Measurements from ENCODE around the gene GRIN2A. TPM values are rescaled to one million over a fixed set of nuclear protein-coding genes. Genes with fewer than 3 reads are reported as not detected.

The GRIN2A gene
- total and polyA plus RNA-seq, 2 of the 8 experiments (the other 6 are each of a cell fraction or from before 2014, with no cell fraction given), result 0.18 to 1.8 TPM

- 88% methylated on average over 17 of the region's 26 CpGs; no CpG with 5 or more reads in 1 of the 2 experiments for WGBS, 2 experiments (ENCODE audit: extremely low coverage in 1 of 2, insufficient coverage in 1 of 2, insufficient read length in 1 of 2, insufficient replicate concordance in 2 of 2, low coverage in 1 of 2, low lambda C conversion rate in 2 of 2, missing lambda C conversion rate in 1 of 2)
- Histone ChIP-seq H3K23me2 (ENCODE audit: low read depth, low read length) (no peaks in the 10 kb centered on the region), H2BK12ac (ENCODE audit: low read depth, low read length) (no peak overlapping the region), H3K56ac (replicated peaks; ENCODE audit: insufficient read length, low read depth, low read length) (no peak overlapping the region), H3K23ac (ENCODE audit: insufficient read length) (no peak overlapping the region), H3K27me3 (replicated peaks in 1 of 4; ENCODE audit: control insufficient read depth in 3 of 4, extremely low read depth in 1 of 4, insufficient read depth in 3 of 4, low read length in 3 of 4) (no peaks in the 10 kb centered on the region), H3K9me3 (ENCODE audit: insufficient read depth in 2 of 2, low read depth in 1 of 2, low read length in 1 of 2) (no peaks in the 10 kb centered on the region), H2BK15ac (ENCODE audit: low read length) (no peak overlapping the region), H3K9ac (replicated peaks in 1 of 4; ENCODE audit: extremely low read depth in 1 of 4, low read depth in 3 of 4, low read length in 3 of 4) (no peak overlapping the region), H2AFZ (ENCODE audit: low read length) (no peak overlapping the region), H4K20me1 (replicated peaks in 1 of 2; ENCODE audit: control insufficient read depth in 1 of 2, insufficient read depth in 2 of 2, low read length in 2 of 2) (no peaks in the 10 kb centered on the region), H4K8ac (ENCODE audit: extremely low read depth, insufficient read depth, low read length) (no peak overlapping the region), H3K79me1 (ENCODE audit: low read depth, low read length) (no peaks in the 10 kb centered on the region), H3K4me2 (ENCODE audit: insufficient read depth in 1 of 2, low read depth in 2 of 2, low read length in 2 of 2) (no peak overlapping the region), H2BK5ac (ENCODE audit: low read depth, low read length) (no peak overlapping the region), H2AK5ac (ENCODE audit: low read depth, low read length) (no peak overlapping the region), H3K27ac (ENCODE audit: low read depth, low read length) (no peak overlapping the region), H3K4me3 (ENCODE audit: extremely low read depth in 1 of 4, insufficient read depth in 2 of 4, low read depth in 3 of 4, low read length in 4 of 4) (no peak overlapping the region), H3K14ac (ENCODE audit: insufficient read length) (no peak overlapping the region), H2BK20ac (ENCODE audit: low read length) (no peak overlapping the region), H4K5ac (ENCODE audit: insufficient read length, low read depth, low read length) (no peak overlapping the region), H3K79me2 (ENCODE audit: control insufficient read depth in 1 of 2, insufficient read depth in 2 of 2, low read length in 2 of 2) (no peaks in the 10 kb centered on the region), H3K4ac (replicated peaks; ENCODE audit: insufficient read length, low read depth, low read length) (no peak overlapping the region), H3K36me3 (ENCODE audit: control insufficient read depth in 2 of 4, insufficient read depth in 4 of 4, low read length in 3 of 4) (no peaks in the 10 kb centered on the region), H4K91ac (replicated peaks; ENCODE audit: insufficient read length, low read length) (no peak overlapping the region), H2BK120ac (replicated peaks; ENCODE audit: low read depth, low read length) (no peak overlapping the region), H3K4me1 (replicated peaks in 1 of 4; ENCODE audit: control insufficient read depth in 3 of 4, insufficient read depth in 4 of 4, low read length in 3 of 4) (no peaks in the 10 kb centered on the region), H3K18ac (ENCODE audit: extremely low read depth, low read length) (no peak overlapping the region)
- no peak for DNase-seq (ENCODE audit: low read depth in 1 of 2, low spot score in 2 of 2)
- POLR2A ChIA-PET (ENCODE audit: partially characterized antibody), result interaction anchor here (0.9 kb wide), 1 partner anchor 9 kb away, joined by 3 read pairs; no protein-coding TSS in a partner anchor
- CTCF ChIA-PET (ENCODE audit: partially characterized antibody), result no interaction called here
- TF ChIP-seq BRCA1 (IDR thresholded peaks at IDR 0.05; ENCODE audit: low read depth, low read length), result no peak
- TF ChIP-seq, protein P1, sequence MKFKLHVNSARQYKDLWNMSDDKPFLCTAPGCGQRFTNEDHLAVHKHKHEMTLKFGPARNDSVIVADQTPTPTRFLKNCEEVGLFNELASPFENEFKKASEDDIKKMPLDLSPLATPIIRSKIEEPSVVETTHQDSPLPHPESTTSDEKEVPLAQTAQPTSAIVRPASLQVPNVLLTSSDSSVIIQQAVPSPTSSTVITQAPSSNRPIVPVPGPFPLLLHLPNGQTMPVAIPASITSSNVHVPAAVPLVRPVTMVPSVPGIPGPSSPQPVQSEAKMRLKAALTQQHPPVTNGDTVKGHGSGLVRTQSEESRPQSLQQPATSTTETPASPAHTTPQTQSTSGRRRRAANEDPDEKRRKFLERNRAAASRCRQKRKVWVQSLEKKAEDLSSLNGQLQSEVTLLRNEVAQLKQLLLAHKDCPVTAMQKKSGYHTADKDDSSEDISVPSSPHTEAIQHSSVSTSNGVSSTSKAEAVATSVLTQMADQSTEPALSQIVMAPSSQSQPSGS (IDR thresholded peaks at IDR 0.05; ENCODE audit: low read length), result no peak
- TF ChIP-seq KDM4A (IDR thresholded peaks at IDR 0.05; ENCODE audit: low read depth, low read length, severe bottlenecking), result no peak
- TF ChIP-seq HDAC6 (IDR thresholded peaks at IDR 0.05; ENCODE audit: low read depth, low read length), result no peak
- TF ChIP-seq YY1 (IDR thresholded peaks at IDR 0.05; ENCODE audit: low read depth, low read length), result no peak
- no peak for TF ChIP-seq CTBP2 (IDR thresholded peaks at IDR 0.05; ENCODE audit: borderline replicate concordance, insufficient read depth, insufficient read length, low read length)
- no peak for TF ChIP-seq RAD21 (IDR thresholded peaks at IDR 0.05 in 1 of 2, conservative IDR thresholded peaks at IDR 0.05 in 1 of 2; ENCODE audit: low read depth in 2 of 2, low read length in 2 of 2)
- no peak for FAIRE-seq
Observed at GRCh38 chr16:10111156-10111761, 71.0 kb downstream of the GRIN2A start.
